DMS 273 (cell line): ENCODE results near the gene LAMTOR5.

Experiments used
- DNase-seq: peaks from one replicate; lab custom pipeline; 2025; ENCODE audit not compliant: unreplicated experiment; lab: John Stamatoyannopoulos, UW

Gene LAMTOR5

GRCh38 chr1:110390692-110391245, 16.7 kb downstream of the LAMTOR5 start, which contains the start of gene SLC16A4:
Gene SLC16A4 (minus strand): TSS chr1:110391026. CDS start chr1:110389323, 1,703 bp downstream.
- peak; percentile 90 for DNase-seq

- DNase-seq, result peak; percentile 67
Observed at GRCh38 chr1:110390096-110390495, 17.4 kb downstream of the LAMTOR5 start.

- DNase-seq, result no peak
Observed at GRCh38 chr1:110387048-110387754, 20.3 kb downstream of the LAMTOR5 start.

- DNase-seq, result no peak
Observed at GRCh38 chr1:110385369-110385768, 22.1 kb downstream of the LAMTOR5 start.

GRCh38 chr1:110384581-110385321, 22.7 kb downstream of the LAMTOR5 start:
- DNase-seq, result no peak

- DNase-seq, result no peak
Observed at GRCh38 chr1:110383251-110383990, 24.1 kb downstream of the LAMTOR5 start.

GRCh38 chr1:110380672-110381283, 26.7 kb downstream of the LAMTOR5 start:
- DNase-seq, result no peak

- no peak for DNase-seq
Observed at GRCh38 chr1:110375490-110375889, 32.0 kb downstream of the LAMTOR5 start.

- DNase-seq, result no peak
Observed at GRCh38 chr1:110370827-110371226, 36.7 kb downstream of the LAMTOR5 start.

- DNase-seq, result no peak
Observed at GRCh38 chr1:110364221-110364620, 43.3 kb downstream of the LAMTOR5 start.

- DNase-seq, result no peak
Observed at GRCh38 chr1:110361856-110362255, 45.6 kb downstream of the LAMTOR5 start.

GRCh38 chr1:110360431-110360830, 47.1 kb downstream of the LAMTOR5 start:
- DNase-seq, result no peak

GRCh38 chr1:110356379-110356778, 51.1 kb downstream of the LAMTOR5 start:
- no peak for DNase-seq

GRCh38 chr1:110355321-110355720, 52.2 kb downstream of the LAMTOR5 start:
- DNase-seq, result no peak
